Heart right ventricle (tissue), 16 donors: ENCODE measurements around the gene SP140. TPM values are rescaled to one million over a fixed set of nuclear protein-coding genes. Genes with fewer than 3 reads are reported as not detected.
A peak's percentile ranks its signal among the peaks of the same experiment; 100 is the strongest.

ENCODE experiments used
- ATAC-seq, 8 donors: fragments of 200-7000 bp; cut with Tn5 transposase; one replicate each; pipeline ENCODE4 v1.9.1; 2020; ENCODE audit warnings: mild to moderate bottlenecking in 8 of 8, moderate library complexity in 8 of 8, moderate number of reproducible peaks in 1 of 8
- DNase-seq, 2 donors: peaks; one replicate each; pipeline ENCODE4 v3.0.0-alpha.2; 2020
- H3K27ac ChIP-seq, 10 donors: fragments of 200-600 bp; sonication (generic) in 2 of 10; one replicate each; pipeline versions ENCODE4 v1.5.0 to v1.8.0; 2020 to 2022; ENCODE audit warnings: mild to moderate bottlenecking in 3 of 10
- H3K27me3 ChIP-seq, 7 donors: fragments of 200-600 bp; one replicate each; pipeline ENCODE4 v1.8.0; 2021 to 2022; ENCODE audit warnings: mild to moderate bottlenecking in 2 of 7
- H3K36me3 ChIP-seq, 9 donors: fragments of 200-600 bp; sonication (generic) in 1 of 9; one replicate each; pipeline versions ENCODE4 v1.5.0 to v1.8.0; 2020 to 2022; ENCODE audit warnings: mild to moderate bottlenecking in 2 of 9
- H3K4me1 ChIP-seq, 9 donors: fragments of 200-600 bp; sonication (generic) in 1 of 9; one replicate each; pipeline versions ENCODE4 v1.5.0 to v1.8.0; 2020 to 2022; ENCODE audit warnings: mild to moderate bottlenecking in 4 of 9
- H3K4me3 ChIP-seq, 10 donors: fragments of 200-600 bp; sonication (generic) in 2 of 10; one replicate each; pipeline versions ENCODE4 v1.5.0 to v1.8.0; 2020 to 2022; ENCODE audit warnings: mild to moderate bottlenecking in 7 of 10, moderate library complexity in 2 of 10
- H3K9me3 ChIP-seq, 11 donors: fragments of 200-600 bp in 10 of 11; sonication (generic) in 2 of 11; one replicate each; pipeline versions ENCODE4 v1.5.0 to v1.8.0; 2013 to 2022; ENCODE audit warnings: mild to moderate bottlenecking in 2 of 11, control low read depth in 1 of 11, moderate library complexity in 1 of 11
- WGBS, 2 donors: extraction: QIAGEN DNeasy Blood & Tissue Kit; methylation state at CpG; one replicate each; pipeline ENCODE4 v1.1.7; 2013; ENCODE audit warnings: inconsistent platforms in 1 of 2; 5-methylcytosine and 5-hydroxymethylcytosine counted together
- intact Hi-C, 10 donors: fragments of 100-400 bp; cut with DNase I; formaldehyde crosslinking; loops; one replicate each; pipeline versions ENCODE4 v1.11.1 to v1.14.2; 2022
- polyA plus RNA-seq, 2 donors: library from polyadenylated mRNA; stranded (reverse); fragments of 200-250 nt; gene quantifications; one replicate each; pipeline ENCODE4 v1.2.3, GENCODE V29; 2013
- total RNA-seq, 10 donors: library from RNA; stranded (reverse); fragmentation: NEBNext Ultra II Directional in 3 of 10; extraction: Animal tissue kit (Norgen Biotek cat#: 25700) in 3 of 10; gene quantifications; one replicate each; pipeline versions ENCODE4 v1.2.1 to v1.2.4, GENCODE V29; 2021 to 2023
- TF ChIP-seq, protein P1 (sequence below), 9 donors: fragments of 200-600 bp; sonication (generic) in 2 of 9; IDR thresholded peaks; one replicate each; pipeline versions ENCODE4 v1.5.0 to v1.8.0; 2021 to 2022; ENCODE audit warnings: antibody characterized with exemption in 9 of 9, mild to moderate bottlenecking in 5 of 9, moderate library complexity in 1 of 9
- donor health status: Arrhythmogenic right ventricular cardiomyopathy.
- donor health status: ischemic (EF 13 %, LVEDD 7.1; RV severe dilation, severe dysfunction).
- donor health status: healthy with polysubstance abuse.
- donor health status: DM: no; HTN: yes; CAD: no.
- donor health status: DM: no; HTN: no; CAD: no.
- donor health status: ischemic (EF 25% LVEDD 6.9; RV normal size, moderate dysfunction).
- donor health status: ischemic (EF 25% LVEDD 5.7; RV mildly dilated, moderate dysfunction).
- donor health status: healthy.
- donor health status: DM: yes; HTN: yes; CAD: no.
- donor health status: Ischemic cardiomyopathy.
- donor health status: ischemic (EF 35%, LVEDD 5.7; RV mildly dilated, moderate dysfunction).
- donor health status: nonischemic (EF 11% LVEDD 7.7; RV severe dilation, severe dysfunction).
- donor health status: DM: yes; HTN: yes; CAD: no.
- donor health status: PGD.
- donor health status: ischemic (EF 29% LVEDD 5.4; RV normal size, mild dysfunction).
- donor health status: nonischemic (EF 23%, LVEDD 6.1; RV moderate dilation, normal function).

Gene SP140
- total and polyA plus RNA-seq, 12 donors: 0.09 to 3.3 (median 0.58) TPM; not detected in 2

DNA sequence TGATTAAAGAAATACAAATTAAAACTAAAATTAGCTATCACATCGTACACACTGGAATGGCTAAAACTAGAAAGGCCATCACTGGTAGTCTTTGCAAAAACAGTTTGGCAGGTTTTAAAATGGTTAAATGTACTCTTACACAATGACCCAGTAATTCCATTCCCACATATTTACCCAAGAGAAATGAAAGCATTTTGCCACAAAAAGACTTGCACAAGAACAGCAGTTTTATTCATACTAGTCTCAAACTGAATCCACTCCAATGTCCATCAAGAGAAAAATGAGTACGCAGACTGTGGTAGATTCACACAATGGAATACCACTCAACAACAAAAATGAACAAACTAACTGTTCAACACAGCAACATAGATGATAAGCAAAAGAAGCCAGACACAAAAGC lies 130.5 kb downstream of the SP140 start:
- no peaks in the 10 kb centered on the region for H3K27me3 ChIP-seq
- ATAC-seq (peak in 1 of 8 donors; percentile 76), DNase-seq (no peak)
- H3K9me3 ChIP-seq: peaks cover 0 to 10% (median 0%) of the 10 kb centered on the region in 11 donors
- peak overlapping the region in 1 of 10 donors; percentile 19 for H3K27ac ChIP-seq
- H3K4me1 ChIP-seq: peaks cover 0 to 8% (median 0%) of the 10 kb centered on the region in 9 donors
- peaks cover 0 to 39% (median 7%) of the 10 kb centered on the region in 9 donors for H3K36me3 ChIP-seq
- intact Hi-C loops: no loop called here
- 67 to 73% methylated on average over 2 of the region's 2 CpGs for WGBS, 2 donors
- no peak overlapping the region for H3K4me3 ChIP-seq
- TF ChIP-seq, protein P1, sequence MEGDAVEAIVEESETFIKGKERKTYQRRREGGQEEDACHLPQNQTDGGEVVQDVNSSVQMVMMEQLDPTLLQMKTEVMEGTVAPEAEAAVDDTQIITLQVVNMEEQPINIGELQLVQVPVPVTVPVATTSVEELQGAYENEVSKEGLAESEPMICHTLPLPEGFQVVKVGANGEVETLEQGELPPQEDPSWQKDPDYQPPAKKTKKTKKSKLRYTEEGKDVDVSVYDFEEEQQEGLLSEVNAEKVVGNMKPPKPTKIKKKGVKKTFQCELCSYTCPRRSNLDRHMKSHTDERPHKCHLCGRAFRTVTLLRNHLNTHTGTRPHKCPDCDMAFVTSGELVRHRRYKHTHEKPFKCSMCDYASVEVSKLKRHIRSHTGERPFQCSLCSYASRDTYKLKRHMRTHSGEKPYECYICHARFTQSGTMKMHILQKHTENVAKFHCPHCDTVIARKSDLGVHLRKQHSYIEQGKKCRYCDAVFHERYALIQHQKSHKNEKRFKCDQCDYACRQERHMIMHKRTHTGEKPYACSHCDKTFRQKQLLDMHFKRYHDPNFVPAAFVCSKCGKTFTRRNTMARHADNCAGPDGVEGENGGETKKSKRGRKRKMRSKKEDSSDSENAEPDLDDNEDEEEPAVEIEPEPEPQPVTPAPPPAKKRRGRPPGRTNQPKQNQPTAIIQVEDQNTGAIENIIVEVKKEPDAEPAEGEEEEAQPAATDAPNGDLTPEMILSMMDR (IDR thresholded peaks at IDR 0.05): no peak

DNA sequence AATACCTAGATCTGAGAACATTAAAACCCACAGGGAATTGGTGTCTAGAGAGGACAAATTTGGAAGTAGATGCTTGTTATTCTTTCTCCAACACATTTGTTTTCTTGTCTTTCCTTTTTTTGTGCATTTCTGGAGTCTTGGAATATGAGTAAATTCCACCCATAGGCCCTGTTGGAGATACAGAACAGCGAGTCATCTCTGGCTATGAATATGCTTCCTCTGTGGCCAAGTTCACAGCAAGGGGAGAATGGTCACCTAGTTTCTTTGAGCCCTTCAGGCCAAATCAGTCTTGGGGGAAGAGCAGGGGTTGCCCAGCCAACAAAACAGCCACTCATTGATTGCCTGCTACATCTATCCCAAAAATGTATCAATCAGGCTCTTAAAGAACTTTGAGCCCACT lies 132.8 kb downstream of the SP140 start:
- Histone ChIP-seq H3K27ac (no peak overlapping the region), H3K9me3 (peaks cover 0 to 10% (median 0%) of the 10 kb centered on the region in 11 donors), H3K4me3 (no peak overlapping the region), H3K36me3 (peaks cover 0 to 61% (median 7%) of the 10 kb centered on the region in 9 donors), H3K27me3 (no peaks in the 10 kb centered on the region), H3K4me1 (peaks cover 0 to 11% (median 0%) of the 10 kb centered on the region in 9 donors)
- TF ChIP-seq, protein P1 (IDR thresholded peaks at IDR 0.05): no peak
- ATAC-seq (no peak), DNase-seq (no peak)
- intact Hi-C loops: no loop called here
- WGBS, 2 donors: 85 to 91% methylated on average over 1 of the region's 1 CpG

DNA sequence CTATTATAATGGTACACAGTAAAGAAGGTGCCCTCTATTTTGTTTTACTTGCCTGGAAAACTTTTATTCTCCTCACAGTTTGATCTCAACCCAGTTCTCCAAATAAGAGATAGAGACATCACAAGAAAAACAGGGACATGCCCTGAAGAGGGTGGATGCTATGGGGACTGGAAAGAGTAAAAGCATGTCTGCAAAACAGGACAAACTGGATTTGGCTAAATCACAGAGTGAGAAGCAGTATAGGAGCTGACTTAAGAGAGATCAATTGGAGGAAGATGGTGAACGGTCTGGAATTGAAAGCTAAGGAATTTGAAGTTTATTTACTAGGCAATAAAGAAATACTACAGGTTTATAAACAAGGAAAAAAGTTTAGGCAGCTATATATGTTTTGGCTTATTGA lies 134.5 kb downstream of the SP140 start:
- intact Hi-C loops: no loop called here
- Histone ChIP-seq H3K9me3 (peaks cover 0 to 20% (median 0%) of the 10 kb centered on the region in 11 donors), H3K4me3 (no peak overlapping the region), H3K36me3 (peaks cover 0 to 71% (median 7%) of the 10 kb centered on the region in 9 donors), H3K4me1 (peaks cover 0 to 11% (median 0%) of the 10 kb centered on the region in 9 donors), H3K27ac (no peak overlapping the region), H3K27me3 (no peaks in the 10 kb centered on the region)
- DNase-seq (no peak), ATAC-seq (no peak)
- TF ChIP-seq, protein P1 (IDR thresholded peaks at IDR 0.05): no peak
- WGBS, 2 donors: 81 to 83% methylated on average over 1 of the region's 1 CpG

DNA sequence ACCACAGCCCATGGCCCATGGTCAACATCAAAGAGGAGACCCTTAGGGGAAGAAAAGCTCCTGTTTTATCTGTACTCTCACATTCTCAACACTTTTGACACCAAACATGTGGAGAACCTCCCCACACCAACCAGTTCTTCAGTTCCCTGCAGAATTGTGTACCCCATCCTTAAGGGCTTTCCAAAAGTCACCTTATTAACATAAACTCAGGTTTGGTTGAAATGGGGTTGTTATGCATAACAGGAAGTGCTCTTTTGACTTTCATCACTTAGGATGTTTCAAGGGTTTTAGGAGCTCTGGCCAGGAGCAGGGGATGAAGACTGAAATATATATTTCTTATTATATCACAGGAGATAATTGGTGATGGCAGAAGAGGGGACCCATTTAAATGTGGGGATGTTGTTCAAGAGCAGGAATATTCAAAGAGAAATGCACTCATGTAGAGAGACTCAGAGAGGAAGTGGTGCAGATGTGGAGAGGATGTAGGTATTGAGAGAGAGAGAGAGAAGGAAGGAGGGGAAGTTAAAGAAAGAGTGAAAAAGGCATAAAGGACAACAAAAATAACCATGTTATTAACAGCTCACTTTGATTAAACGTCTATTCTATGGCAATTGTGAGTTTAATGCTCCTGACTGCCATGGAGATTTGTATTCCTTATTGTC lies 136.6 kb downstream of the SP140 start:
- no peak for DNase-seq

More for the DNA sequence above, 136.6 kb downstream of the SP140 start:
- TF ChIP-seq, protein P1 (IDR thresholded peaks at IDR 0.05): no peak
- intact Hi-C loops: no loop called here
- Histone ChIP-seq H3K36me3 (peaks cover 0 to 87% (median 12%) of the 10 kb centered on the region in 9 donors), H3K4me1 (peaks cover 0 to 3% (median 0%) of the 10 kb centered on the region in 9 donors), H3K27ac (no peak overlapping the region), H3K9me3 (peaks cover 0 to 20% (median 0%) of the 10 kb centered on the region in 11 donors), H3K4me3 (no peak overlapping the region), H3K27me3 (no peaks in the 10 kb centered on the region)
- no peak for ATAC-seq
- WGBS, 2 donors: 53 to 67% methylated on average over 1 of the region's 1 CpG

Other genes with a start within 250 kb of the SP140 start
- 1 to 10 TPM; 2.2 to 4.8 (median 3.6) TPM for gene SLC16A14, start 156.8 kb upstream of the SP140 start, total RNA-seq
- gene SLC16A14, start 156.8 kb upstream of the SP140 start, polyA plus RNA-seq: 1 to 10 TPM in 1 of 2 donors, under 1 TPM in 1; 0.87 to 1.0 TPM
- gene SP110, start 5.8 kb upstream of the SP140 start, total RNA-seq: 10 to 100 TPM in 6 of 10 donors, 1 to 10 TPM in 4; 7.6 to 38.6 (median 10.4) TPM
- gene SP110, start 5.8 kb upstream of the SP140 start, polyA plus RNA-seq: 10 to 100 TPM in 1 of 2 donors, 1 to 10 TPM in 1; 5.6 to 11.3 TPM
- 10 to 100 TPM in 1 of 10 donors, 1 to 10 TPM in 9; 3.0 to 10.8 (median 4.4) TPM for gene SP140L, start 101.5 kb downstream of the SP140 start, total RNA-seq
- 10 to 100 TPM in 1 of 2 donors, 1 to 10 TPM in 1; 2.5 to 10.5 TPM for gene SP140L, start 101.5 kb downstream of the SP140 start, polyA plus RNA-seq
- gene SP100, start 190.5 kb downstream of the SP140 start, total RNA-seq: 100 to 1,000 TPM in 1 of 10 donors, 10 to 100 TPM in 9; 45.6 to 123 (median 58.4) TPM
- gene SP100, start 190.5 kb downstream of the SP140 start, polyA plus RNA-seq: 10 to 100 TPM; 20.3 to 58.2 TPM